Measurements from ENCODE around the gene G6PC3.

GRCh38 chr17:44110823-44111633, 40.5 kb downstream of the G6PC3 start:
- TF ChIP-seq HDAC2 (IDR thresholded peaks at IDR 0.05) (no peak), MAZ (IDR thresholded peaks at IDR 0.05; ENCODE audit: borderline replicate concordance, low read depth, low read length) (no peak)

Measured in A549 (cell line).